Stimulated activated CD8-positive, alpha-beta memory T cell treated with anti-CD3 and anti-CD28 coated beads, Interleukin-15, amount 100 ng/mL, for 24 hours (primary cell): ENCODE measurements around the gene NFATC2IP.
A peak's percentile ranks its signal among the peaks of the same experiment; 100 is the strongest.
"Not testable (repeated sequence)": the region's sequence is repeated elsewhere in the genome, so short reads cannot be mapped to it uniquely, and the experiment has no call there.

ENCODE experiments used
- DNase-seq: peaks from one replicate; pipeline ENCODE4 v3.0.0-alpha.2; 2020; ENCODE audit warnings: low read depth

The NFATC2IP gene

DNA sequence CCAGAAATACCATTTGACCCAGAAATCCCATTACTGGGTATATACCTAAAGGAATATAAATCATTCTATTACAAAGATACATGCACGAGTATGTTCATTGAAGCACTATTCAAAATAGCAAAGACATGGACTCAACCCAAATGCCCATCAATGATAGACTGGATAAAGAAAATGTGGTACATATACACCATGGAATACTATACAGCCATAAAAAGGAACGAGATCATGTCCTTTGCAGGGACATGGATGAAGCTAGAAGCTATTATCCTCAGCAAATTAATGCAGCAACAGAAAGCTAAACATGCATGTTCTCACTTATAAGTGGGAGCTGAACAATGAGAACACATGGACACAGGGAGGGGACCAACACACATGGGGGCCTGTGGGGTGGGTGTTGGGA is 24.5 kb upstream of the NFATC2IP start:
- not testable (repeated sequence) for DNase-seq

DNA sequence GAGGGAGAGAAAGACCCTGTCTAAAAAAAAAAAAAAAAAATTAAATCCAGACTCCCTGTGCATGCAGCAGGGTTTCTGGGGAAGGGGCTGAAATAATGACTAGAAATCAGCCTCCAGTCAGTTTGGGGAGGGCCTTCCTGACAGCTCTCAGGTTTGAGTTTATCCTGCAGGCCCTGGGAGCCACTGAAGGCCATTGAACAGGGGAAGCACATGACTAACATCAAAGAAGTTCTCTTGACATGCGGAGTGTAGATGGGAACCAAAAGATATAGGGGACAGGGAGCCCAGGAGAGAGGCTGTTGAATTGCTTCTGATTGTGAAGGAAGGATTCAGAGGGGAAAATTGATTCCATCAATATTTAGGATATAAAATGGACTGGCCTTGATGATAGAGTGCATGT is 22.9 kb upstream of the NFATC2IP start:
- DNase-seq = no peak

DNA sequence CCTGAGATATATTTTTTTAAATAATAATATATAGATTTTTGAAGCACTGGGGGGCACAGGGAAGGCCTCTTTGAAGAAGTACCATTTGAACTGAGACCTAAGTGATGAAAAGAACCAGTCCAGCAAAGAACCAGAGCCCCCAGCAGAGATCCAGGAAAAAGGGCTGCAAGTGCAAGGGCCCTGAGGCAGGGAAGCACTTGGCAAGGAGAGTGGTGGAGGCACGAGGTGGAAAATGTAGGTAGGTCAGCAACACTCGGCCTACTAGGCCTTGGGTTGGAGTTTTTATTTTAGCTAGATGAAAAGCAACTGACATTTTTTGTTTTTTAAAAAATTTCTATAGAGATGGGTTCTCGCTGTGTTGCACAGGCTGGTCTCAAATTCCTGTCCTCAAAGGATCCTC is 20.5 kb upstream of the NFATC2IP start:
- DNase-seq = no peak

DNA sequence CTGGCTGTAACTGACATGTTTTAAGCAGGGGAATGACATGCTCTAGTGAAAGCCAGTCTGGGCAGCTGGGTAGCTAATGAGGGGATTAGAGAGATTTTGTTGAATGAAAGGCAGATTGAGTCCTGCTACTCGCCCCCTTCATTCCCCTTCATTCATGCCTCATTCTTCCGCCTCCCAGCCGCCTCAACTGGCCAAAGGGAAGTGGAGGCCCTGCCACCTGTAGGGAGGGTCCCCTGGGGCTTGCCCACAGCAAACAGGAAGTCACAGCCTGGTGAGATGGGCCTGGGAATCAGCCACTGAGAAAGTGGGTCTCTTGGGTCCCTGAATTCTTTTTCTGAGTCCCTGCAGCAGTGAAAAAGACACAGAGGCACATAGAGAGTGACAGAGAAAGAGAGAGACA is 20.1 kb upstream of the NFATC2IP start:
- DNase-seq = no peak

DNA sequence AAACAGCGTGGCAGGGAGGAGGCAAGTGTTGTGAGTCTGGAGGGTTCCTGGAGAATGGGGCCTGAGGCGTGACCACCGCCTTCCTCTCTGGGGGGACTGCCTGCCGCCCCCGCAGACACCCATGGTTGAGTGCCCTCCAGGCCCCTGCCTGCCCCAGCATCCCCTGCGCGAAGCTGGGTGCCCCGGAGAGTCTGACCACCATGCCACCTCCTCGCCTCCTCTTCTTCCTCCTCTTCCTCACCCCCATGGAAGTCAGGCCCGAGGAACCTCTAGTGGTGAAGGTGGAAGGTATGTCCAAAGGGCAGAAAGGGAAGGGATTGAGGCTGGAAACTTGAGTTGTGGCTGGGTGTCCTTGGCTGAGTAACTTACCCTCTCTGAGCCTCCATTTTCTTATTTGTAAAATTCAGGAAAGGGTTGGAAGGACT is 18.9 kb upstream of the NFATC2IP start, which contains the start of gene CD19:
CD19 (plus strand) TSS at position 171 of the 425 bp plus-strand sequence; CDS start at position 201, 30 bp downstream.
- DNase-seq = no peak

DNA sequence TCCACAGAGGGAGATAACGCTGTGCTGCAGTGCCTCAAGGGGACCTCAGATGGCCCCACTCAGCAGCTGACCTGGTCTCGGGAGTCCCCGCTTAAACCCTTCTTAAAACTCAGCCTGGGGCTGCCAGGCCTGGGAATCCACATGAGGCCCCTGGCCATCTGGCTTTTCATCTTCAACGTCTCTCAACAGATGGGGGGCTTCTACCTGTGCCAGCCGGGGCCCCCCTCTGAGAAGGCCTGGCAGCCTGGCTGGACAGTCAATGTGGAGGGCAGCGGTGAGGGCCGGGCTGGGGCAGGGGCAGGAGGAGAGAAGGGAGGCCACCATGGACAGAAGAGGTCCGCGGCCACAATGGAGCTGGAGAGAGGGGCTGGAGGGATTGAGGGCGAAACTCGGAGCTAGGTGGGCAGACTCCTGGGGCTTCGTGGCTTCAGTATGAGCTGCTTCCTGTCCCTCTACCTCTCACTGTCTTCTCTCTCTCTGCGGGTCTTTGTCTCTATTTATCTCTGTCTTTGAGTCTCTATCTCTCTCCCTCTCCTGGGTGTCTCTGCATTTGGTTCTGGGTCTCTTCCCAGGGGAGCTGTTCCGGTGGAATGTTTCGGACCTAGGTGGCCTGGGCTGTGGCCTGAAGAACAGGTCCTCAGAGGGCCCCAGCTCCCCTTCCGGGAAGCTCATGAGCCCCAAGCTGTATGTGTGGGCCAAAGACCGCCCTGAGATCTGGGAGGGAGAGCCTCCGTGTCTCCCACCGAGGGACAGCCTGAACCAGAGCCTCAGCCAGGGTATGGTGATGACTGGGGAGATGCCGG is 18.2 kb upstream of the NFATC2IP start:
- DNase-seq = no peak

DNA sequence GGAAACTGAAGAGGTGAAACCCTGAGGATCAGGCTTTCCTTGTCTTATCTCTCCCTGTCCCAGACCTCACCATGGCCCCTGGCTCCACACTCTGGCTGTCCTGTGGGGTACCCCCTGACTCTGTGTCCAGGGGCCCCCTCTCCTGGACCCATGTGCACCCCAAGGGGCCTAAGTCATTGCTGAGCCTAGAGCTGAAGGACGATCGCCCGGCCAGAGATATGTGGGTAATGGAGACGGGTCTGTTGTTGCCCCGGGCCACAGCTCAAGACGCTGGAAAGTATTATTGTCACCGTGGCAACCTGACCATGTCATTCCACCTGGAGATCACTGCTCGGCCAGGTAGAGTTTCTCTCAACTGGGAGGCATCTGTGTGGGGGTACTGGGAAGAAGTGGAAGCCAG is 17.6 kb upstream of the NFATC2IP start:
- no peak for DNase-seq

DNA sequence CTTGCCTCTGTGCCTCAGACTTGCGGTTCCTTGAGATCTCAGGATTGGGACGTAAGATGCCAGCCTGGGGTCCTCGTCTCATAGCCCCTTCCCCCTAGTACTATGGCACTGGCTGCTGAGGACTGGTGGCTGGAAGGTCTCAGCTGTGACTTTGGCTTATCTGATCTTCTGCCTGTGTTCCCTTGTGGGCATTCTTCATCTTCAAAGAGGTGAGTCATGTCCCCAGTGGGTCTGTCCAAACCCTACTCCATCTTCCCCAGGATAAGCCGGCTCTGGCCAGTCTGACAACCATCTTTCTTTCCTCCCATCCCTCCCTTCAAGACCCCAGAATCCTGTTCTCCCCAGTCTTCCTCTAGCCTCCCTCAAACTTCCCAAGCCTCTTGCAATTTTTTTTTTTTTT is 15.4 kb upstream of the NFATC2IP start:
- DNase-seq = no peak

DNA sequence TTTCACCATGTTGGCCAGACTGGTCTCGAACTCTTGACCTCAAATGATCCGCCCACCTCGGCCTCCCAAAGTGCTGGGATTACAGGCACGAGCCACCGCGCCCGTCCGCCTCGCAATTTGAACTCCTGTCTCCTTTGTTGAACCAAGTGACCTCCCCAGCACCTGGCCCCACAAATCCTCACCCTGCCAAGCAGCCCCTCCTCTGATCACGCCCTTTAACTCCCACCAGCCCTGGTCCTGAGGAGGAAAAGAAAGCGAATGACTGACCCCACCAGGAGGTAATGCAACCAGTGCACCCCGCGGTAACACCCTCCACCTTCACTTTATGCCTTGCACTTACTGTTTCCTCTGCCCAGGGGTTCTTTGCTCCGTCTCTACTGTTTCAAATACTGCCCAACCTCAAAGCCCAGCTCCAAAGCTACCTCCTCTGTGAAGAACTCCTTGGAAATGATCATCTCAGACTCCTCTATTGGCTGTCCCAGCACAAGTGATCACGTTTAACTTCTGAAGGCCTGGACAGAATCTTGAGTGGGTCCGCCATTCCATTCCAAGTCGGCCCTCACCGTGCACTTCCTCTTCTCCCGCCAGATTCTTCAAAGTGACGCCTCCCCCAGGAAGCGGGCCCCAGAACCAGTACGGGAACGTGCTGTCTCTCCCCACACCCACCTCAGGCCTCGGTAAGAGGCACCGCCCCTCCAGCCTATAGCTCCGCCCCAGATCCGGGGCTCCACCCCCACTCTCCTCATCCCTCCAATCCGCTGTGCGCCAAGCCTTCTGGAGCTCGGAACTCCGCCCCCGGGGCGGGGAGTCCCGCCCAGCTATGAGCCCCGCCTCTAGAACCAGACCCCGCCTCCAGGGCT is 14.6 kb upstream of the NFATC2IP start:
- DNase-seq = peak; percentile 68

DNA sequence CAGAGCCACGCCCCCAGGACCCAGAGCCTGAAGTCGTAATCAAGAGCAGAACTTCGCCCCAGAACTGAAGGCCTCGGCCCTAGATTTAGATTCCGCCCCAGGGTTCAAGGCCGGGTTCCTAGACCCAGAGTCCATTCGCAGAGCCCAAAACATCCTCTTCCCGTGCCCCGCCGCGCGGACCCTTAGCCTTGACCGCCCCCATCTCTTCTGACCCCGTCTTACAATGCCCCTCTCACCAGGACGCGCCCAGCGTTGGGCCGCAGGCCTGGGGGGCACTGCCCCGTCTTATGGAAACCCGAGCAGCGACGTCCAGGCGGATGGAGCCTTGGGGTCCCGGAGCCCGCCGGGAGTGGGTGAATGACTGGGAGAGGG is 14.0 kb upstream of the NFATC2IP start:
- DNase-seq = no peak

DNA sequence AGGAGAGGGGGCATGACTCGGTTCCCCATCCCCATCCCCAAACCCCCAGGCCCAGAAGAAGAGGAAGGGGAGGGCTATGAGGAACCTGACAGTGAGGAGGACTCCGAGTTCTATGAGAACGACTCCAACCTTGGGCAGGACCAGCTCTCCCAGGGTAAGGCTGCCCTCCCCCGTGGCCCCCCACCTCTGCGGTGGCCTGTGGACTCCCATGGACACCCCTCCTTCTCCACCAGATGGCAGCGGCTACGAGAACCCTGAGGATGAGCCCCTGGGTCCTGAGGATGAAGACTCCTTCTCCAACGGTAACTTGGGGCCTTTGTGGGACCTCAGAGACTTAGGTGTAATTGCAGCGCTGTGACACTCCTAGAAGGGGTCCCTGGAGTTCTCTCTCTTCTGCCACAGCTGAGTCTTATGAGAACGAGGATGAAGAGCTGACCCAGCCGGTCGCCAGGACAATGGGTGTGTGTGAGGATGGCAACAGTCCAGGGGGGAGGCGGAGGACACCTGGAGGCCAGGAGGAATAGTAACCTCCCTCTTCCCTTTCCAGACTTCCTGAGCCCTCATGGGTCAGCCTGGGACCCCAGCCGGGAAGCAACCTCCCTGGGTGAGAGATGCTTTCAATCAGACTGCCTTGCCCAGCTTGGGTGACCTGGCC is 13.4 kb upstream of the NFATC2IP start:
- DNase-seq = no peak

DNA sequence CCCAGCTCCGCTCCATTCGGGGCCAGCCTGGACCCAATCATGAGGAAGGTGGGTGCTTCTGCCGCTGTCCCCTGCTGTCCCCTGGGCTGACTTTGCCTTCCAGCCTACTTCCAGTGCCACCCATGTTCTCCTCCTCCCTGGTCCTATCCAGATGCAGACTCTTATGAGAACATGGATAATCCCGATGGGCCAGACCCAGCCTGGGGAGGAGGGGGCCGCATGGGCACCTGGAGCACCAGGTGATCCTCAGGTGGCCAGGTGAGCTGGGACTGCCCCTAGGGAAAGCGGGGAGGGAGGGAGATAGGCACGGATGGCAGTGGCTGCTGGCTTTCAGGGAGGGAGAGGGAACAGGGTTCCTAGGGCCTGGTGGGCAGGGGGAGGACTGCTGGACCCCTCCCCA is 12.0 kb upstream of the NFATC2IP start:
- DNase-seq = no peak

DNA sequence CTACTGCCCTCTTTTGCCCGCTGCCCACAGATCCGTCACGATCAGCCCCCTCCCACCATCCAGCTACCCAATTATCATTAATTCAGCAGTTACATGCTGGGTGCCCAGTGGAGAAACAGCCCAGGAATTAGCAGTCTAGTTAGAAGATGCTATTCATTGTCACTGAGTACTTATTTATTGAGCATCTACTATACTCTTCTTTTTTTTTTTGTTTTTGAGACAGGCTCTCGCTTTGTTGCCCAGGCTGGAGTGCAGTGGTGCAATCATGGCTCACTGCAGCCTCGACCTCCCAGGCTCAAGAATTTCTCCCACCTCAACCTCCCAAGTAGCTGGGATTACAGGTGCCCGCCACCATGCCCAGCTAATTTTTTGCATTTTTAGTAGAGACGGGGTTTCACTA is 10.9 kb upstream of the NFATC2IP start:
- DNase-seq = not testable (repeated sequence)

DNA sequence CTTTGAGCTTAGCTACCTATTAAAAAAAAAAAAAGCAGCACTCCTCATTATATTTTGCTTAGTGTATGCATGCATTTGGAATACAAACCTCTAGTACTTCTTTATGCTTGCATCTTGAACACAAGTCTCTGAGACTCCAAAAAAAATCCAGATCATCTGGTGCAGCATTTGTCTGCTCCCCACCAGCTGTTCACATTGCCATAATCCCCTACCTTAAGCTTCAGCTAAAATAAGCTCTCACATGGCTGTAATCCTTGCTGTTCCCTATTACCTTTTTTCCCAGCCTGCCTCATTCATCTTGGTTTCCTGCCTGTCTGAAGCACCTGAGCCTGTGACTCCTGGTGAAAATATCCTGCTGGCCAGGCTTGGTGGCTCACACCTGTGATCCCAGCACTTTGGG is 7.5 kb upstream of the NFATC2IP start:
- DNase-seq = no peak

DNA sequence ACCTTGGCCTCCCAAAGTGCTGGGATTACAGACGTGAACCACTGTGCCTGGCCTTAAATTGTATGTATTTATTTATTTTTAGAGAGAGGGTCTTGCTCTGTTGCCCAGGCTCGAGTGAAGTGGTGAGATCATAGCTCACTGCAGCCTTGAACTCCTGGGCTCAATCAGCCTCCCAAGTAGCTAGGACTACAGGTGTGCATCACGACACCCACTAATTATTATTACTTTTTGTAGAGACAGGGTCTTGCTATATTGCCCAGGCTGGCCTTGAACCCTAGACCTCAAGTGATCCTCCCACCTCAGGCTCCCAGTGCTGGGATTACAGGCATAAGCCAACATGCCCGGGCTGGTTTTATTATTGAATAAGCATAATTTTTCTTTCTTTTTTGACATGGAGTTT is 4.1 kb upstream of the NFATC2IP start:
- DNase-seq = no peak

DNA sequence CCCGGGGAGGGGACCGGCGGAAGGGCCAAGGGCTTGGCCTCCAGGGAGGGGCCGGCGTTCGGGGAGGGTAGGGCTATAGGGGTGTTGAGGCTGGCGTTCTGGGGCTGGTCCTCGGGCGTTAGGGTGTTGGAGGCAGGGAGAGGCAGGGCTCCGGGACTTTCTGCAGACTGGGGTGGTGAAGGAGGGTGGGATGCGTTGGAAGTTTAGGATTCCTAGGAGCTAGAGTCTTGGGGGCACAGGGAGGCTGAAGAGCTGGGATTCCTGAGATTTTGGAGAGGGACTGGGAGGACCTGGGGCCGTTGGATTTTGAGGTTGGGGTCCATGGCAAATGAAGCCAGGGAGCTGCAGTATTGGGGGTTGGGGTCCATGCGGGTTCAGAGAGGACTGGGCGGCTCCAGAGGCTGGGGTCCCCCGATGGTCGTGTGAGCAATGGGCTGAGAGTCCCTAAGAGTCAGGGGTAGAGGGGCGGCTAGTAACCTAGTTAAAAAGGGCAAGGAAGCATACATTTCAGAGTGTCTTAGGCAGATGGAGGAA is 740 bp downstream of the NFATC2IP start:
- DNase-seq = no peak

DNA sequence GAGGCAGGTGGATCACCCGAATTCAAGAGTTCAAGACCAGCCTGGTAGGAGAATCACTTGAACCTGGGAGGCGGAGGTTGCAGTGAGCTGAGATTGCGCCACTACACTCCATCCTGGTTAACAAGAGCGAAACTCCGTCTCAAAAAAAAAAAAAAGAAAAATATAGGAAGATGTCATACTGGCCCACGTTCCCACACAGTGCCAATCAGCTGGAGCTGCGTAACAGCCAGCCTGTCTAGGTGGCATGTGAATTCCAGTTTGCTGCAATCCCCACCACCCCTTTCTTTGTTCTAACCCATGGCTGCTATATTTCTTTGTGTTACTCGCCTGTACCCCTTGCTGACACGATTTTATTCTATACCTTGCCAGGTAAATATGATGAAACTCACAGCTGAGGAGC is 7.5 kb downstream of the NFATC2IP start:
- no peak for DNase-seq

DNA sequence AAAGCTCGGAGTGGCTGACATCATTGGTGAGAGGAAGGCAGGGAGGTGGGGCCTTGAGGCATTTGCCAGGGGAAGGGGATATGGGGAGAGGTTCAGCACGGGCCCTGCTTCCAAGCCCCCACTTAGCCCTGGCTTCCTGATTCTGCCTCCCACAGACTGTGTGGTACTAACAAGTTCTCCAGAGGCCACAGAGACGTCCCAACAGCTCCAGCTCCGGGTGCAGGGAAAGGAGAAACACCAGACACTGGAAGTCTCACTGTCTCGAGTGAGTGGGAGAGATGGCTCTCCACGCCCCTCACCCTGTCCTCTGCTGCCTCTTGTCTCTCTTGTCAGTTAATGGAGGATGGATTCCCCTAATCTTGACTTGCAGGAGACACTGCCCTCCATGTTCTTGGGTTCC is 8.1 kb downstream of the NFATC2IP start:
- no peak for DNase-seq

DNA sequence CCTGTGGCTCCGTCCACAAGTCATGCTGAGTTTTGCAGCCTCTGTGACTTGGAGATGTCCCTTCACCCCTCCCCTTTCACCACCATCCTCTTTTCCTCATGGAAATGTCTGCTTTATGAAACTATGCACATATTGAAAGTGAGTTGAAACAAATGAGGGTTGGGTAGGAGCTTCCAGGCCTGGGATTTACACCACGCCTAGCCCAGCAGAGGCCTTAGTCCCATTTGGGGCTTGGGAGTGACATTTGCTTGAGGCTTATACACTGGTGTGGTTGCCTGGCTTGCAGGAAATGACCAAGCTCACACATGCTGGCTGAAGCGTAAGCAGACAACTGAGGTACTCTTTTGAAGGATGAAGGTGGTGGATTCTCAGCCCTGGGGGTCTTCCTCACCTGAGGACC is 13.3 kb downstream of the NFATC2IP start:
- DNase-seq = no peak

DNA sequence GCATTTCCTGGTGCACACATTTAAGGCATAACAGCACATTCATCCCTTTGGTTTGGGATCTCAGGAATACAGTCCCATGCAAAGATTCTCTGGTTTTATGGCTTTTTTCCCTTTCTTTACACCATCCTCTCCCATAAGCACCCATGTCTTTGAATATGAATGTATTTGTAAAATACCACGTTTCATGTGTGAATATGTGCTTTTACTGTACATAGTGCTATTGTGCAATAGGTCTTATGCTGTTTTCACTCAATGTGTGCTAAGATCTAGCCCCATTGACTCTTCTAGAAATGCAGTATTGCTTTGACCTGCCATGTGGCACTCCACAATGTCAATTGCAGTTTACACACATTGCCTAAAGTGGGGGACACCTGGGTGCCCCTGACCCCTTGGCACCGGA is 13.8 kb downstream of the NFATC2IP start:
- DNase-seq = no peak

DNA sequence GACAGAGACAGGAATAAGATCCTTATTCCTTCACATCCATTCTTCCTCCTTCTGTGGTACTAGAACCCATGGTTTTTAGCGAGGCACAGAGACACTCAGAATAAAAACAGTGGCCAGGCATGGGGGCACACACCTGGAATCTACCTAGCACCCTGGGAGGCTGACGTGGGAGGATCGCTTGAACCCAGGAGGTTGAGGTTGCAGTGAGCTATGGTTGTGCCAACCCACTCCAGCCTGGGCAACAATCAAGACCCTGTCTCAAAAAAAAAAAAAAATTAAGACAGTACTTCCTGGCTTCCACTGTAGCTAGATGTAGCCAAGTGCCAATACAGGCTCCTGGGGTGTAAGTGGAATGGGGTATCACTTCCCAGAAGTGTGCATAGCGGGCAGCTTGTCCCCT is 16.4 kb downstream of the NFATC2IP start:
- no peak for DNase-seq

DNA sequence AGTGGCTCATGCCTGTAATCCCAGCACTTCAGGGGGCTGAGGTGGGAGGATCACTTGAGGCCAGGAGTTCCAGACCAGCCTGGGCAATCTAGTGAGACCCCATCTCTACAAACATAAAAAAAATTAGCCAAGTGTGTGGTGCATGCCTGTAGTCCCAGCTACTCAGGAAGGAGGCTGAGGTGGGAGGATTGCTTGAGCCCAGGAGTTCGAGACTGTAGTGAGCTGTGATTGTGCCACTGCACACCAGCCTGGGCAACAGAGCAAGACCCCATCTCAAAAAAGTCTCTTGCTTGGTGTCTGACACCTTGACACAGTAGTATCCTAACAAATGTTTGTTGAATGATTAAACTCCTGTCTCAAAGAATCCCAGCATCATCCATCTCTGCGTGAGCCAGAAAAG is 19.0 kb downstream of the NFATC2IP start:
- DNase-seq = not testable (repeated sequence)
